ENCODE data around the gene LRRC36.

LRRC36 gene

DNA sequence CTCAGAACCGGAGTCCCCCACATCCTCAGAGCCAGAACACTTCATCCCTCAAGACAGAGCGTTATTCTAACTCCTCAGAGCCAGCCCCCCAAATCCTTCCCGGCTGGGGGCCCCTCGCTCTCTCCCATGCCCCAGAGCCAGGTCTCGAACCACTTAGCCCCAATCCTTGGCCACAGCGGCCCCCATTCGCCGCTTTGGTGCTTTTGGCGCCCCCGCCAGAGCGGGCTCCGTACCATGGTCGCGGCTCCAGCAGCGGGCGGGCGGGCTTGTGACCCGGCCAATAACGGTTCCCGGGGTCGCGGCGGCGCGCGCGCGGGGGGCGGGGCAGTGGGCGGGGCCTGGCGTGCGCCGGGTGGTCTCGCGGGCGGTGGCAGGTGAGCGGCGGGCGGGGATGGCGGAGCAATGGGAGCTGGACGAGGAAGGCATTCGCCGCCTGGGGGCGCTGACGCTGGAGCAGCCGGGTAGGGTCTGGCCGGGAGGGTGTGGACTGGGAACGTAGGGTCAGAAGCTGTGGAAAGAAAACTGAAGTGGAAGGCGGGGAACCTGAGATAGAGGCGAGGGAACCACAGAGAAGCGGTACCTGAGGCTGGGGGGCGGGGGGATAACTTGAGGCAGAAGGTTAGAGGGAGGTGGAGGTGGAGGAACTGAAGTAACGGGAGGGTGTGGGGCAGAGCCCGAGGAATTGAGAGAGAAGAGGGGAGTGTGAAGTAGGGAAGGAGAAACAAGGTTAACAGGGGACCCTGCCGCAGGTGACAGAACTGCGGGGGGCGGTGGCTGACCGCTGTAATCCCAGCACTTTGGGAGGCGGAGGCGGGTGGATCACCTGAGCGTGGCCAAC lies at the start of gene LRRC36, which contains the start of gene KCTD19:
LRRC36 (plus strand) TSS at position 344 of the 838 bp plus-strand sequence; CDS start at position 392, 48 bp downstream.
KCTD19 (minus strand) TSS at position 270 of the 838 bp plus-strand sequence; CDS start at position 236, 34 bp downstream.
- in situ Hi-C loops (cut with MboI; ENCODE audit: low sequenced_read_pairs) = no loop called here

DNA sequence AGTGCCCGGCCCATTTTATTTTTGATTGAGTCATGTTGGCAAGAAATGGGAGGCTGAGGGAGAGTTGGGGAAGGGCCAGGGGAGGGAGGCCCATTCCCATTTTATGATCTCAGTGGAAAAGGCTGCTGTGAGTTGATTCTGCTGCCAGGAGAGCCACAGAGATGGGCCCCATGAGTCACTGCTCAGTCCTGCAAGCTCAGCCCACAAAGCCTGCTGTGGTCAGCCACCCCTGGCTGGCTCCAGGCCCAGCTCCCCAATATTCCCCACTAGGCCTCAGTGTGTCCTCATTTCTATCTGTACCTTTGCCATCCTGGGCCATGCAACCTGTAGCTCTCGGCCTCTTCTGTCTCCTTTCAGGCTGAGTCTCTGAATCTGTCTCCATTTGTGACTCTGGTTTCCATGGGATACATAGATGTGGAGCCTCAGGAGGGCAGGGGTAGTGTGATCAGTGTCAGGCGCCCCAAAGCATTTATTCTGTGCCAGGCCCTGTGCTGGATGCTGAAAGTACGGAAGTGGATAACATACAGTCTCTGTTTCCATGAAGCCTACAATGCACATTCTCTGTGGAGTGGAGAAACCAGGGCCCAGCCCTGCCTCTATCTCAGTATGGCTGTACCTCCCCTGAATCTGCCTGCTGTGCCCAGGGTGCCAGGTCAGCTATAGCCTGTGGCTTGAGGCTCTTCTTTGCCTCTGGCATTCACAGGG lies 49.2 kb upstream of the LRRC36 start:
- in situ Hi-C loops (cut with MboI; ENCODE audit: low sequenced_read_pairs) = no loop called here

- in situ Hi-C loops (cut with MboI; ENCODE audit: low sequenced_read_pairs) = no loop called here
Observed at GRCh38 chr16:67277999-67278772, 48.4 kb upstream of the LRRC36 start.

- in situ Hi-C loops (cut with MboI; ENCODE audit: low sequenced_read_pairs) = no loop called here
Observed at GRCh38 chr16:67278773-67279295, 47.8 kb upstream of the LRRC36 start.

GRCh38 chr16:67279296-67280089 lies 47.1 kb upstream of the LRRC36 start, which contains the start of gene PLEKHG4:
Gene PLEKHG4 (plus strand): TSS chr16:67279532. CDS start chr16:67280045, 513 bp downstream.
- in situ Hi-C loops (cut with MboI; ENCODE audit: low sequenced_read_pairs) = no loop called here

GRCh38 chr16:67280090-67281015 lies 46.3 kb upstream of the LRRC36 start:
- in situ Hi-C loops (cut with MboI; ENCODE audit: low sequenced_read_pairs) = no loop called here

GRCh38 chr16:67281536-67282446 lies 44.8 kb upstream of the LRRC36 start:
- in situ Hi-C loops (cut with MboI; ENCODE audit: low sequenced_read_pairs) = no loop called here

GRCh38 chr16:67282447-67282805 lies 44.2 kb upstream of the LRRC36 start:
- in situ Hi-C loops (cut with MboI; ENCODE audit: low sequenced_read_pairs) = no loop called here

- in situ Hi-C loops (cut with MboI; ENCODE audit: low sequenced_read_pairs) = no loop called here
Observed at GRCh38 chr16:67283039-67283825, 43.4 kb upstream of the LRRC36 start.

DNA sequence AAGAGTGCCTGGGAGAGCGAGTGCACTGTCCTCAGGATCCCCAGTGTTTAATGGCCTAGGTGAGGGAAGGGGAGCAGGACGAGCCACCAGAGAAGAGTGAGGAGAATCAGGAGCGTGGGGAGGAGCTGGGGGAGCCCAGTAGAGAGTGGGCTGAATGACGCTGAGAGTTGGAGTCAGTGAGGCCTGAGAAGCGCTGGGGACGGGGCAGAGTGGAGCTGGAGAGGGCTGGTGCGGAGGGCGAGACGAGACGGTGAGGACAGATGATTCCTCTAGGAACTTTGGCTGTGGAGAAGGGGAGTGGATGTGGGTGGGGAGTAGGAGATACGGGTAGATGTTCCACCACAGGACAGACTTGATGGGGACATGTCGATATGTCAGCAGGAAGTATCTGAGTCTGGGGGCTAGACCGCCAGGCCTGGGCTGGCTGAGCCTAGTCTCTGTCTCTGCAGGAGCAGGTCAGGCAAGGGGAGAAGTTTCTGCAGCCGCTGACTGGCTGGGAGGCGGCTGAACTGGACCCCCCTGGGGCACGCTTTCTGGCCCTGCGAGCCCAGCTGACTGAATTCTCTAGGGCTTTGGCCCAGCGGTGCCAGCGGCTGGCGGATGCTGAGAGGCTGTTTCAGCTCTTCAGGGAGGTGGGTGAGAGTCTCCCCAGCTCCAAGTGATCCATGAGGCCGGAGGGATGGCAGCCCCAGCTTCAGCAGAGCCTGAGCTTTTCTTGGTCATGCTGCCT lies 42.6 kb upstream of the LRRC36 start:
- in situ Hi-C loops (cut with MboI; ENCODE audit: low sequenced_read_pairs) = no loop called here

DNA sequence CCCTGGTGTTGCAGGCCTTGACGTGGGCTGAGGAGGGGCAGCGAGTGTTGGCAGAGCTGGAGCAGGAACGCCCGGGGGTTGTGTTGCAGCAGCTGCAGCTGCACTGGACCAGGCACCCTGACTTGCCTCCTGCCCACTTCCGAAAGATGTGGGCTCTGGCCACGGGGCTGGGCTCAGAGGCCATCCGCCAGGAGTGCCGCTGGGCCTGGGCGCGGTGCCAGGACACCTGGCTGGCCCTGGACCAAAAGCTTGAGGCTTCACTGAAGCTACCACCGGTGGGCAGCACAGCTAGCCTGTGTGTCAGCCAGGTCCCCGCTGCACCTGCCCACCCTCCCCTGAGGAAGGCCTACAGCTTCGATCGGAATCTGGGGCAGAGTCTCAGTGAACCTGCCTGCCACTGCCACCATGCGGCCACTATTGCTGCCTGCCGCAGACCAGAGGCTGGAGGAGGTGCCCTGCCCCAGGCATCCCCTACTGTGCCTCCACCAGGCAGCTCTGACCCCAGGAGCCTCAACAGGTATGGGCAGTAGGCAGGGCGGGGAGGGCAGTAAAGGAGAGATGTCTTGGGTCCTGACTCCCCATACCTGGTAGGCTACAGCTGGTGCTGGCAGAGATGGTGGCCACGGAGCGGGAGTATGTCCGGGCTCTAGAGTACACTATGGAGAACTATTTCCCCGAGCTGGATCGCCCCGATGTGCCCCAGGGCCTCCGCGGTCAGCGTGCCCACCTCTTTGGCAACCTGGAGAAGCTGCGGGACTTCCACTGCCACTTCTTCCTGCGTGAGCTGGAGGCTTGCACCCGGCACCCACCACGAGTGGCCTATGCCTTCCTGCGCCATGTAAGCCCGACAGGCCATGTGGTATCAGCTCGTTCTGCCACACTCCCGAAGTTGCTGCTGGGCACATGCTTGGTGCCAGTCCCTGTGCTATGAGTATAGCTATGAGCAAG lies 41.6 kb upstream of the LRRC36 start:
- in situ Hi-C loops (cut with MboI; ENCODE audit: low sequenced_read_pairs) = no loop called here

- in situ Hi-C loops (cut with MboI; ENCODE audit: low sequenced_read_pairs) = no loop called here
Observed at GRCh38 chr16:67286441-67287235, 40.0 kb upstream of the LRRC36 start.

DNA sequence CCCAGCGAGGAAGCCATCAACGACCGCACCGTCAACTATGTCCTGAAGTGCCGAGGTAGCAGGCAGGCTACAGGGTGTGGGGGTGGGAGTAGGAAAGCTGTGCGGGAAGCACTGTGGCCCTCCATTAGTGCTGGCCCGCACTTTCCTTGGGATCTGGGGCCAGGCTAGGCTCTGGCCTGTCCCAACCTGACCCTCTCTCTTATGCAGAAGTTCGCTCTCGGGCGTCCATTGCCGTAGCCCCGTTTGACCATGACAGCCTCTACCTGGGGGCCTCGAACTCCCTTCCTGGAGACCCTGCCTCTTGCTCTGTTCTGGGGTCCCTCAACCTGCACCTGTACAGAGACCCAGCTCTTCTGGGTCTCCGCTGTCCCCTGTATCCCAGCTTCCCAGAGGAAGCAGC lies 38.7 kb upstream of the LRRC36 start:
- in situ Hi-C loops (cut with MboI; ENCODE audit: low sequenced_read_pairs) = no loop called here

DNA sequence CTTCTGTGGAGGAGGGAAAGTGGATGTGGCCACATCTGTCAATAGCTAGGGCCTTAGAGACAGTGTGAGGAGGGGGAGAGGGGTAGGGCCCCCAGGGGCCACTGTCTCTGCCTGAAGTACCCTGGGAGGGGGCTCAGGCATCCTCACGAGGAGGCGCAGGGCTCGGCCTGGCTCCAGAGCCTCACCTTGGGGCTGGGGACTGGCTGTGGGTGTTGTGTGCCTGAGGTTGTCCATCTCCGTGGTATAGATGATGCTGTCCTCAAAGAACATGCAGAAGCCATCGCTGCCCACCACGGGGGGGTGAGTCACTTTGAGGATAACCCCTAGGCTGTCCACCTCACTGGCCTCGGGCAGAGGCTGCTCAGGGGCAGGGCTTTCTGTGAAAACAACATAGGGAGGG lies 35.2 kb upstream of the LRRC36 start:
- in situ Hi-C loops (cut with MboI; ENCODE audit: low sequenced_read_pairs) = no loop called here

All from HL-60/S4 treated with phorbol 12-myristate 13-acetate at 8.2 ng/mL for 4 days and 3 days (cell line).